ENCODE results near the gene FAM237A. TPM values are rescaled to one million over a fixed set of nuclear protein-coding genes. Genes with fewer than 3 reads are reported as not detected.

FAM237A gene
- total and polyA plus RNA-seq, 8 donors: not detected

DNA sequence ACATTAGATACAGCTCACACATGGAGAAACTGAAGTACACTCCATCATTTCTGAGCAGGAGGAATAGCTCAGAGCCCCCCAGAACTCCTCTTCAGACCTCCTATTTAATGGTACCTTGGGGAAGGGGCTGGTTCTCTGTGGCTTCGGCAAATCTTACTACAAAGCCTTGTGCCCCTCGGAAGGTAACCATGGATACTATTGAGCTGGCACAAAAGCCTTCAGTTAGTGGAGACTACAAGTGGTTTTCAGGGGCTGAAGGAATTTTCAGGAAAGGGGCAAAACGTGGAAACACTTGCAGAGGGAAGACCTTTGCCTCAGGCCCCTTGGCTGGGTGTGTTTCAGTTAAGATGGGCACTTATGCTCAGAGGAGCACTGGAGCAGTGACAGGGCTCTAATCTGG, 1.1 kb upstream of the FAM237A start:
- Histone ChIP-seq H3K9me3 (no peaks in the 10 kb centered on the region), H3K27ac (no peak overlapping the region), H3K4me3 (no peak overlapping the region), H3K4me1 (no peaks in the 10 kb centered on the region), H3K36me3 (no peaks in the 10 kb centered on the region), H3K27me3 (peaks cover 0 to 6% (median 2%) of the 10 kb centered on the region in 4 donors)
- intact Hi-C loops (cut with DNase I): no loop called here
- 33 to 39% methylated on average over 3 of the region's 3 CpGs for WGBS, 2 donors
- ATAC-seq (no peak), DNase-seq (no peak), FAIRE-seq (no peak)
- TF ChIP-seq CTCF (IDR thresholded peaks at IDR 0.05): no peak

DNA sequence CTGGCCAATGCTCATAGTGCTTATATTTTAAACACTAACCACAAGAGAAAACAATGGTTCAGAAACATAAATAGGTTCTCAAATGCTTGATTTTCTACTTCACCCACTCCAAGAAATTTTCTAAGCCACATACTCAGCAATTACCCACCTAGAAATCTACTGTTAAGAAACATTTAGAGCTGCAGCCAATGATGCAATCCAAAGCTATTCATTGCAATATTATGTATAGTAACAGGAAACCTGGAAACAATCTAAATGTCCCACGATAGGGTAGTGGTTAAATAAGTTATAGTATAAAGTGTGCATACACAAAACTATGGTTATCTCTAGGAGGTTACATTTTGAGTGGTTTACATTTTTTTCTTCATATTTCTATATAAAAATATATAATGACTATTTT, 5.7 kb downstream of the FAM237A start:
- 36 to 54% methylated on average over 1 of the region's 1 CpG for WGBS, 2 donors
- H3K27me3 ChIP-seq: no peaks in the 10 kb centered on the region
- no peak for FAIRE-seq

GRCh38 chr2:206657087-206657486, 14.8 kb downstream of the FAM237A start:
- no peak for ATAC-seq
- no peak for DNase-seq
- no peaks in the 10 kb centered on the region for H3K36me3 ChIP-seq
- TF ChIP-seq CTCF (IDR thresholded peaks at IDR 0.05): no peak
- no peak for FAIRE-seq
- no peaks in the 10 kb centered on the region for H3K4me1 ChIP-seq
- no peaks in the 10 kb centered on the region for H3K27me3 ChIP-seq
- intact Hi-C loops (cut with DNase I): no loop called here
- no peaks in the 10 kb centered on the region for H3K9me3 ChIP-seq
- 81 to 88% methylated on average over 1 of the region's 1 CpG for WGBS, 2 donors
- H3K4me3 ChIP-seq: no peak overlapping the region
- no peak overlapping the region for H3K27ac ChIP-seq

More for the DNA sequence above, 5.7 kb downstream of the FAM237A start:
- Histone ChIP-seq H3K9me3 (no peaks in the 10 kb centered on the region), H3K4me1 (no peaks in the 10 kb centered on the region), H3K27ac (no peak overlapping the region), H3K36me3 (no peaks in the 10 kb centered on the region), H3K4me3 (no peak overlapping the region)
- TF ChIP-seq CTCF (IDR thresholded peaks at IDR 0.05): no peak
- ATAC-seq (no peak), DNase-seq (no peak)
- intact Hi-C loops (cut with DNase I): no loop called here

- no peak overlapping the region for H3K4me3 ChIP-seq
- no peaks in the 10 kb centered on the region for H3K9me3 ChIP-seq
- TF ChIP-seq CTCF (IDR thresholded peaks at IDR 0.05): no peak
- no peak for ATAC-seq
- FAIRE-seq: peak; percentile 37
- 59 to 71% methylated on average over 3 of the region's 3 CpGs for WGBS, 2 donors
- no peaks in the 10 kb centered on the region for H3K36me3 ChIP-seq
- intact Hi-C loops (cut with DNase I): no loop called here
- H3K27me3 ChIP-seq: no peaks in the 10 kb centered on the region
- no peak for DNase-seq
- no peaks in the 10 kb centered on the region for H3K4me1 ChIP-seq
- H3K27ac ChIP-seq: no peak overlapping the region
These were observed 23.0 kb downstream of the FAM237A start for GRCh38 chr2:206665251-206665650.

DNA sequence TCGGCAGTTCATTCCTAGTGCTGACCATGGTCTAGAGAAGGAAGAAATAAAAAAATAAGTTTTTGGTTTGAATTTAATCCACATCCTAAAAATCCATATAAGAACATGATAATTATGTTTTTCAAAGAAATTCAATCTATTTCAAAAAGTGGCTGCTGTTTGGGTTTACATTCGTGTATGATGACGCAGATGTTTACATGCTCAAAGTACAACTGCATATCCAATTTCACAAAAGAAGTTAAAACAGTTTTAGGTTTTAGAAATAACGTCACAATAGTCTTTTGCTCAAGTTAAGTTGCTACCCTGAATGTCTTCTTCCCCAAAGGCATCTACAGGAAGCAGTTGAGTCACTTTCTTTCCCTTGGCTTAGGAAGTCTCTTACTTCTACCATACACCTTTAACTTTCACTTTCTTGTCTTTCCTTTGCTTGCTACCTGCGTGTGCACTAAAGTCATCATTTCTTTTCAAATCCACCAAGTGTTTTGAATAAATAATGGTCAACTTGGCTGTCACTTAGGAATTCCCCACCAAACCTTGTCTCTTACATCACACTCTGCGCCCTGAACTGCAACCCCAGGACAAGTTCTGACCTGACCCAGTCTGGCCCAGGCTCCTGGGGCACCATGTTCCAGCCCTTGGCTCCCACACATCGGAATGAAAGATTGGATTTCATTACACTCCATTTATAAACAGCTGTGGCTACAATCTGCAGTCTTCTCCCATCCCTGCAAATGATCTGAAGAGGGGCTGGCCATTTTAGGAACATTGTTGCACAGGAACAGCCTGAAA, 28.4 kb downstream of the FAM237A start:
- Histone ChIP-seq H3K4me1 (no peaks in the 10 kb centered on the region), H3K36me3 (no peaks in the 10 kb centered on the region), H3K9me3 (no peaks in the 10 kb centered on the region), H3K27ac (no peak overlapping the region), H3K4me3 (no peak overlapping the region), H3K27me3 (no peaks in the 10 kb centered on the region)
- FAIRE-seq (no peak), DNase-seq (no peak), ATAC-seq (no peak)
- 61 to 72% methylated on average over 7 of the region's 7 CpGs for WGBS, 2 donors
- intact Hi-C loops (cut with DNase I): no loop called here
- no peak for TF ChIP-seq CTCF (IDR thresholded peaks at IDR 0.05)

Data from pancreas (tissue), 10 donors.